HG03558 (cell line): Measurements from ENCODE around the gene CACUL1.
"Not testable (repeated sequence)": the region's sequence is repeated elsewhere in the genome, so short reads cannot be mapped to it uniquely, and the experiment has no call there.

ENCODE experiments used
- ATAC-seq: cut with Tn5 transposase; IDR thresholded peaks from one replicate; pipeline ENCODE4 v1.9.1; 2021; ENCODE audit warnings: moderate number of reproducible peaks; ENCODE audit not compliant: unreplicated experiment; ENCODE audit errors: extremely low read depth

CACUL1 gene

DNA sequence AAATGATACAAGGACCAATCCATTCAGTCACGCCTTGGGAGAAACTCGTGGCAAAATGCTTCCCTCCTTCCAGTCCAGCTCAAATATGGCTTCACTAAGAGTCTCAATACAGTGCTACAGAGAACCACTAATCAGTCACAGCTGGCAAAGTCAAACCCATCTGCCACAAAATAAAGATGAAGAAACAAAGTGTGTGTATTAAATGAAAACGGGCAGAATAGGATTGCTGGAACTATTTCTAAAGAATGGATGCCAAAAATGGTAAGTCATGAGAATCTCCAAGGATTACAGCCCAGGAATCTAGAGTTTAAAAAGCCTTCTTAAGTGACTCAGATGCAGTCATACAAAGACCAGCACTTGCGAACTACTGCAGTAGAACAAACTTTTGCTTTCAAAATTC is 61.9 kb downstream of the CACUL1 start:
- no peak for ATAC-seq

DNA sequence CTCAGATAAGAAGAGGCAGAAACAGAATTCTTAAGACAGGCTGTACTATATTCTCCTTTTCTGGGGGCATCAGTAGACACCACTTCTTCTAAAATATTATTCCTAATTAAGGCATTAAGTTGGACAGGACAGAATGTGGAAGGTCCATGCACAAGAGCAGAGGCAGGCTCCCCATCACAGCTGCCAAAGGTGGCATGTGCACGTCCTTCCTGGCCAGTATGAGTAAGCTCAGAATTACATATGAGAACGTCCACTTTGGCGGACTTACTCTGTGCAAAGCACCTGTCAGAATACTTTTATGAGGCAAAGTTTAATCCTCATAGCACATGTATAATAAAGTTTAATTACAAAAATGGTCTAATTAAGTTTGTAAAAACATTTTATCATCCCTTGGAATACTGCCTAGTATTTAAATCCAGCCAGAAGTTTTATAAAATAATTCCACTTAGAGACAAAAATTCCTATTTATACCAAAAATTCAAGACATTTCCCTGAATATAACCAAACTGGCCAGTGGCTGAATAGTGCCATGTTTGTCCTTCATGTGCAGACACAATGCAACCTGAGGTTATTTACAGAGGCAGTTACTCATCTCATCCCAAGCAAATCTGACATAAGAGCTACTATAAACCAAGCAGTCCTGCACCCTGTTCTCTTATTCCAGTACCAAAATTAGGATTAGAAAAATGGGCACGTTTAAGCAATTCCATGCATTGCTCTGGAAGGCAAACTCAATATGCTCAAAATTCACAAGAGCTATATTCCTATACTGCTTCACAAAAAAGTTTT is 65.5 kb downstream of the CACUL1 start:
- no peak for ATAC-seq

- ATAC-seq: no peak
Observed at GRCh38 chr10:118687472-118687871, 67.3 kb downstream of the CACUL1 start.

DNA sequence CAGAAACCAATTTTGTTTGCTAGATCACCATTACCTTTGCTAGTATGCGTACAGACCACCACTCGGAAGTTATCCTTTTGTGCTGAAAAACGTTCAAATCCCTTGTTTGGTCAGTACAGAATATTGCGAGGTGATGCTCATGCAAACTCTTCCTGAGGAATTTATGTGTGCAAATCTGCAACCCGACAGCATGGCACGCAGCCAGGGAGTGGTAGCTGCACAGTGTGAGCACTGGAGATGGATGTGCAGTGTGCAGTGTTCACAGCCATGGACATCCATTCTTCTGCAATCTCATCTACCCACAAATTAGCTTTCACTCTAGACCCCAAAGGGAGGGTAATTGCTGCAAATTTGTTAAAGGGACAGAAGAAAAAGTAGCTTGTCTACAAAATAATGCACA is 72.2 kb downstream of the CACUL1 start:
- no peak for ATAC-seq

DNA sequence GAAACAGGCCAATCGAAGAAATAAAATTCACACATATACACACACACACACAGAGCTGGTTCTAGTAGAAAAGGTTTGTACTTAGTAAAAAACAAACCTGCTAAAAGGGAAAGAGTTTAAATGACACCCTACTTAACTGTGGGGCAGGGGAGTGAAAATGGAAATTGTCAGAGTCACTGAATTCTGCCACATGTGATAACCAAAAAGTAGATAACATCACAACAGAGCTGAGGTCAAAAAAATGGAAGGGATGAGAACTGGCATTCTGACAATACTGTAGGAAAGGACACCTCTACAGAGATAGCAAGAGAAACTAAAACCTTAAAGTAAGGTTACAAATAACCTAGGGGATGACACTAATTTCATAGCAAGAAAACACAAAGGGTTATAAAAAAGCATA is 74.6 kb downstream of the CACUL1 start:
- no peak for ATAC-seq

DNA sequence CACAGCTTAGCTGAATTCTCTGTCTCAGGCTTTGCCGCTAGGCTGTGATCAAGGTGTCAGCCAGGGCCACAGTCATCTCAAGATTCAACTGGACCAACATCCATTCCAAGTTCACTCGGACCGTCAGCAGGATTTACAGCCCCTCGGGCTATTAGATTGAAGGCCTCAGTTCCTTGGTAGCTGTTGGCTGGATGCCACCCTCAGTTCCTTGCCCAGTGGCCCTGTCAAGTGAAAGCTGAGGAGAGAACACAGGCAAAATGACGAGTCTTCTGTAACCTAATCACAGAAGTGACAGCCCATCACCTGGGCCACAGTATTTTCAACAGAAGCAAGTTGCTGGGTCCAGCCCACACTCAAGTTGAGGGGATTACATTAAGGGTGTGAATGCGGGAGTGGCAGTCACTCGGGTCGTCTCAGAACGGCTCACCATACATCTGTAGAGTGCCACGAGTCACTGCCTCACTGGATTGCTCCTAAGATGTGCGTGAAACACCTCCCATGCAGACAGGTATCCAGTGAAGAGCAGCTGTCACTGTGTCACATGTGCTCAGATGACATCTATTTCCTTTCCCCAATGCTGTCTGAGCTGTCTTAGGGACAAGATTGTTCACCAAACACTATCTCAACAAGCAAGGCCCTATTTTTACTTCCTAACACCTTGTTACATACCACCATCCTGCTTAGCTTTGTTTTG is 80.4 kb downstream of the CACUL1 start:
- no peak for ATAC-seq

- ATAC-seq: no peak
Observed at GRCh38 chr10:118672766-118673715, 81.7 kb downstream of the CACUL1 start.

GRCh38 chr10:118672153-118672552 is 82.6 kb downstream of the CACUL1 start:
- no peak for ATAC-seq

GRCh38 chr10:118671221-118671620 is 83.5 kb downstream of the CACUL1 start:
- ATAC-seq: not testable (repeated sequence)

DNA sequence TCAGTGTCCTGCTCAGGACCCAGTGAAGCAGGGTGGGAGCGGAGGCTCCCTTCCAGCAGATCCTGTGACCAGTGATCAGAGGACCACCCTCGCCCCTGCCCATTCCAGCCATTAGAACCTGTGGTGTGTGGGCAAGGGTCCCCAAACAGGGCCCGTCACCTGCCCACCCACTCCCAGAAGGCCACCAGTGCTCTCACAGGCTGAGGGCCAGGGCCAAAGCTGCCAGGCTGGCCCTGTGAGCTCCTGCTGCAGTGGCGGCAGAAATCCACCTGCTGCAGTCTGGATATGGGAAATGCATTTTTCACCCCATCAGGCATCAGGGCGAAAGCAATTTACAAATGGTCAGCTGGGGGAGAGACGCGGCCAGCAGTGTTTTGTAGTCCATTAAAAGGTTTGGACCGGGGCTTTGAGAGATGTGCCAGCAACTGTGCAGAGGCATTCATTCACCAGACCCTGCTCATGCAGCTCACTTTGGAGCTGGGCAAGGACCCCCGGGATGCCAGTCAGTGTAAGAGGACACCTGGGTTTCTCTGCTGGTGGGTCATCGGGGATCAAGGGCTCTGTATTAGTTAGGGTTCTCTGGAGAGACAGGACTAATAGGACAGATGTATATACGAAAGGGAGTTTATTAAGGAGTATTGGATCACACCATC is 84.2 kb downstream of the CACUL1 start:
- no peak for ATAC-seq

DNA sequence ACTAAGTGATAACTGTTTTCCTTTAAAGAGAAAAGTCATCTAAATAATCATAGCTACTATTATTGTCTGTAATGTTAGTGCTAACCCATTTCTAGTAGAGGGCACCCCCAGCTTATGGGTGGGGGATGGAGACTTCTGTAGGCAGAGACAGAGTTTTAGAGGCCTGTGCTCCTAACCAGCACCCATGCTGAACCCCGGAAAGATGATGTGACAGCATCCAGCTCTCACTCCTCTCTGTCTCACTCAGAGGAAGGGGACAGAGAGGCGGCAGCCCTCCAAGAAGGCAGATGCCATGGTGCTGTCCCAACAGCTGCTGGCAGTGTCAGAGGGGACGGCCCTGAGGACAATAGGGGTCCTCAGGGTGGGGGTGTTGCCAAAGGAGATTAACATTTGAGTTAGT is 84.9 kb downstream of the CACUL1 start:
- no peak for ATAC-seq

- ATAC-seq: no peak
Observed at GRCh38 chr10:118669020-118669791, 85.6 kb downstream of the CACUL1 start.

DNA sequence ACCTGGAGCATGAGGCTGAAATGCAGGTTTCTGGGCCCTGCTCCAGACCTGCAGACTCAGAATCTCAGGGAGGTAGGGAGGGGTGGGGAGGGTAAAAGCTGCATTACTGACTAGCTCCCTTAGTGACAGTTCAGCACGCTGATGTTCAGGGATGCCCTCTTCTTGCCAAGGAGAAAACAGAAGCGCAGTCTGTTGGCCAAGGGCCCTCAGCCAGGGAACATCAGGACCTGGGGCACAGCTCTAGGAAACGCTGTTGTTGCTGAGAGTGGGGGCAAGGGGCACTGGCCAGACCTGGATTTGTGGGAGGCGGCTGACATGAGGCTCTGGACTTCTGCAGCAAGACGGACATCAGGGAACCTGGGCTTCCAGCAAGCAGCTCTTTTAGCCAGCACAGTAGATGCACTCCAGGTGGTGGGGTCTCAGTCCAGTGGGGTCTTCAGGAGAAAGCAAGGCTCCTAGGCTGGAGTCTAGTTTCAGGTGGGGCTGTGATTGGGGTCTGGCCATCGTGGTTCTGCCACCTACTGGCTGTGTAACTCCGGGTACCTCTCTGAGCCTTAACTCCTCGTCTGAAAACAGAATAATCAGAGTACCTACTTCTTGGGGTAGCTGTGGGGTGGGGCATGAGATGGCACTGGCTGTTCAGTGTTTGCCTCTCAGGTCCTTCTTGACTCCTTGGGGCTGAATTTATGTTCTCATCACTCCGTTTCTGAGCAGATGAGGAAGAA is 86.4 kb downstream of the CACUL1 start:
- ATAC-seq: no peak

- ATAC-seq: no peak
Observed at GRCh38 chr10:118667732-118668131, 87.0 kb downstream of the CACUL1 start.

DNA sequence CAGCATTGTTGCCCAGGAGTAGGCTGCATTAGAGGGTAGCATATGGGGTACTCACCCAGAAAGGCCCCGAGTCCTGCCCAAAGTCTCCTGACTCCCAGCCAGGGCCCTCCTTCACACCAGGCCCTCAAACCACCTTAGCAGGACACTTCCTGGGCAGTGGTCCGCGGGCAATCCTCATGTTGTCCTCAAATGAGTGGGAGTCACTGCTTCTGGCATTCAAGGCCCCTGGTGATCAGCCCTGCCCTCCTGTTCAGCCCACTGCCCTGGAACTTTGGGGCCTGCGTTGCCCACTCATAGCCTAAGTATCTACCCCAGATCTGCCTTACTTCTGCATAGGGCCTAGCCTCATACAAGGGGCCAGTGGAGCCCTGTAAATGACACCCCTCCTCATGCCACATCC is 88.4 kb downstream of the CACUL1 start:
- no peak for ATAC-seq

DNA sequence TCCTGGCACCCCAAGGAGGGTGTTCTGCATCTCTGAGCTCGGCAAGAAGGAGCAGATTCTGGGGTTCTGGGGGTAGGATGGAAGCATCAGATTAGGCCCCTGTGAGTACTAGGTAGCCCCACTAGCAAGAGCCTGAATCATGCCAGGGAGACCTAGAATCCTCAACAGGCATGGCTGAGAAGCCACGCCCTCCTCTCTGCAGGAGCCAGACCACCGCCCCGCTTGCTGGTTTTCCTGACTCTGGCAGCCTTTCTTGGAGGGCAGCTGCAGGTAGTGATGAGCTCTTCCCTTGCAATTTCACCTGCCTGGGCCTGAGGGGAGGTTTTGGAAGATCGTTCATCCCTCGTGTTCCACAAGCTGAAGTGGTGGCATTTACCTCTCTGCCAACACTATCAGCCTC is 90.4 kb downstream of the CACUL1 start:
- ATAC-seq: no peak

DNA sequence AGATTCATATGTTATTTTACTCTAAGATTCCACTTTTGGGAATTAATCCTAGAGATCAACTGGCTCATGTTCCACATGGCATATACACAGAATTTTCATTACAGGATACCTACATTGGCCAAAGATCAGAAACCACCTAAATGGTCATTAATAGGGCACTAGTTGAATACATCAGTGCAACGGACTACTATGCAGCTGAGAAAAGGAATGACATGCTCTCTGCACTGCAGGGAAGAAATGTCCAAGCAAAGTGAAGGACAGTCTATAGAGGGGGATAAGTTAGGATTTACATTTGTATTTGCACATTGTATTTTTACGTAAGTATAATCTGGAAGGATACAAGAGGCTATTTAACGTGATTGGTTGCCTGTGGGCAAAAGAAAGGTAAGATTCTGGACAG is 91.6 kb downstream of the CACUL1 start:
- no peak for ATAC-seq

GRCh38 chr10:118662228-118663035 is 92.3 kb downstream of the CACUL1 start:
- no peak for ATAC-seq
